GM18505 (cell line): ENCODE results near the gene TBRG1.

Source experiments
- ATAC-seq: cut with Tn5 transposase; IDR thresholded peaks from one replicate; pipeline ENCODE4 v1.9.1; 2021; ENCODE audit not compliant: unreplicated experiment
- POLR2A ChIP-seq: IDR thresholded peaks from 4 replicates; pipeline ENCODE4 v1.6.1; 2011; ENCODE audit warnings: borderline replicate concordance; ENCODE audit not compliant: insufficient read depth, insufficient read length; ENCODE audit errors: extremely low read depth

TBRG1 gene

GRCh38 chr11:124642628-124643027 lies 20.0 kb downstream of the TBRG1 start:
- no peak for ATAC-seq
- no peak for TF ChIP-seq POLR2A

GRCh38 chr11:124643042-124643604 lies 20.5 kb downstream of the TBRG1 start:
- ATAC-seq, result no peak

DNA sequence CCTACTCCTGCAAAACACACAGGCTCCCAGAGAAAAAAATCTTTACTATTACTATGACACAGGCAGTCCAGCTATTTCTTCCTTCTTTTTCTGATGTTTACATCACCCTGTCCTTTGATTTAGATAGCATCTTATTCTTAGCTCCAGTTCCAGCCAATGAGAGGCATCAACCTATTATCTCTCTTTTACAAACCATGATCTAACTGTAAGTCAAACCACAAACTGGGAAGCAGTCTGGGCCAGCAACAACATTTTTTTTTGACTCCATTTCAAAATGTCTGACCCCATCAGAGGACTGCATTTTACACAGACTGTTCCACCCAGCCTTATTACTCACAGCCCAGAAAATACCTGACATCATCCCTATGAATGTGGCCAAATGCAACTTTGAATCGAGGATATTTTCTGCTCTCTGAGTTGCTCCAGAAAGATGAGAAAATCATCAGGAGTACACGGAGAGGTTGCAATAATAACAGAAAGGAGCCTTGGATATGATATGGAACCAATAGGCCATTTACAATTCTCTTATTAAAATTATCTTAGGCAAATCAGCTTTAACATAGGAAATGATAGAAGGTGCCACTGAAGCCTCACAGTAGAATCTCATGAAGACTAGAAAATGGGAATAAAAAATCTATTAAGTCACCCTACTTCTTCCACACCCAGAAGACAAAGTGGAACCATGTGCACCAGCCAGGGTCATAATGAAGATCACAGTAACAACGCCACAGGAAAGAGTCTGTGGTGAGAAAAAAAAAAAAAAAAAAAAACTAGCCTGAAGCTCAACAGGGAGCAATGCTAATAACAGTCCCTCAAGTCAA lies 21.2 kb downstream of the TBRG1 start:
- no peak for ATAC-seq
- TF ChIP-seq POLR2A, result no peak

More at GRCh38 chr11:124643042-124643604, 20.5 kb downstream of the TBRG1 start:
- no peak for TF ChIP-seq POLR2A

DNA sequence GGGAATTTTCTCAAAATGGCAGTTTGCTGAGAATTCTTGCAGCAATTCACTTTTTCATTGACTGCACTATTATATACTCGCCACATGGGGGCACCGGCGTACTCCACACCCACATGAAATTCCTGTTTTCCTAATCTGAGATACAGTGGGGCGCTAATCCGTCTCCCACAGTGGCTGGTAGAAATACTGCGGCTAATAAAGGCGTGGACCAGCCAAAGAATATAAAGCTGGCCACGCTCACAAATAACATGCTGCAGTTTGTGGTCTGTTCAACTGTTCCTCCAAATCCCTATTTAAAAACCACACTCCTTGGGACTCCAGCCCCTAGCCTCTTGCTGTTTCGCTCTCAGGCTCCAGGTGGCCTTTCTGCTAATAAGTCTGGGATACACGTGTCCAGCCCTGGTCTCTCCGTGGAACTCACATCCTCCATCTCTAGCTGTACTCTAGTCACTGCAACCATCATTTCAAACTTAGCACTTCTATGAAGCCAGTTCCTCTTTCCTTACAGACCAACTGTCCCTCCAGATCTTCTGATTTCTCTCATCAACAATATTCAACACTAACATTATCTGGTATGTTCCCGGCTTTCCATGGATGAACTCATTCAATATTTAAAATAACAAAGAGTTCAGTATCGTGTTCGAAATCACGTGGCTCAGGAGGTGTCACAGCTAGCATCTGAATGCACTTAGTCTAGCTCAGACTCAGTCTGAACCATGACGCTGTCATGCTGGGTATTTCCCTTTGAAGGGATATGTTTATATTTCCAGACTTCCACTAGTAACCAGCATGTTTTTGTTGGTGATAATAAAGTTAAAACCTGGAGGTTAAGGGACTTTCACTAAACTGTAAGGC lies 22.0 kb downstream of the TBRG1 start:
- no peak for ATAC-seq
- no peak for TF ChIP-seq POLR2A

DNA sequence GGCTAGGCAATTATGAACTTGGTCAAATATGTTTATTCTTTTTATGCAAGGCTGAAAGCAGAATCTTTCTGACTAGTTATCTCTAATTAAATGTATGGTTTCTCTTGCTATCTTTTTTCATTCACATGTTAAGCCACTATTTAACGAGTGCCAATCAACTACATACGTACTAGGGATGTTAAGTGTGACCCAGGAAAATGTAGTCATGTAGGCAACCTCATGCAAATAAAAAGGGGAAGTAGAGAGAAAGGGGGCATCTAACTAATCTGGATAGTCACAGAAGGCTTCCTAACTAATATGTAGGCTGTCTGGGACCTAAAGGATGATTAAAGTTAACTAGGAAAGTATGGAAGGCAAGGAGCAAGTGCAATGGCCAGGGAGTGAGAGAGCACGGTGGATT lies 23.5 kb downstream of the TBRG1 start:
- ATAC-seq, result no peak

DNA sequence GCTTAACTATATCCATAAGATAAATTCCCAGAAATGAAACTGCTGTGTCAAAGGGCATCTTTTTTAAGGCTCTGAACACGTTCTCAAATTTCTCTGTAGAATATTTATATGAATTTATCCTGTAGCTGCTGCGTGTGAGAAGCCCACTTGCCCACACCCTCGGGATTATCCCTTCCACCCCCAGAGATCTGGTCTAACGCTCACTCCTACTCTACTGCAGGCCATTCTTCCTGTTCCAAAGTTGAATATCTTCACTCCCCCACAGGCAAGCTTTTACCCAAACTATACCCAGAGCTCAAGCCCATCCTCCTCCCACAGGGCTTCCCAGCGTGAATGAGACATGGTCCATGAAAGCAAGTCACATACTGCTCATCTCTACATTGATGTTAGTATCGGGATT lies 25.9 kb downstream of the TBRG1 start:
- ATAC-seq, result no peak
- TF ChIP-seq POLR2A, result no peak

More for the DNA sequence above, 23.5 kb downstream of the TBRG1 start:
- no peak for TF ChIP-seq POLR2A

- no peak for TF ChIP-seq POLR2A
- no peak for ATAC-seq
These were observed 34.3 kb downstream of the TBRG1 start for GRCh38 chr11:124656774-124657630.

GRCh38 chr11:124657904-124658303 lies 35.2 kb downstream of the TBRG1 start:
- no peak for TF ChIP-seq POLR2A

DNA sequence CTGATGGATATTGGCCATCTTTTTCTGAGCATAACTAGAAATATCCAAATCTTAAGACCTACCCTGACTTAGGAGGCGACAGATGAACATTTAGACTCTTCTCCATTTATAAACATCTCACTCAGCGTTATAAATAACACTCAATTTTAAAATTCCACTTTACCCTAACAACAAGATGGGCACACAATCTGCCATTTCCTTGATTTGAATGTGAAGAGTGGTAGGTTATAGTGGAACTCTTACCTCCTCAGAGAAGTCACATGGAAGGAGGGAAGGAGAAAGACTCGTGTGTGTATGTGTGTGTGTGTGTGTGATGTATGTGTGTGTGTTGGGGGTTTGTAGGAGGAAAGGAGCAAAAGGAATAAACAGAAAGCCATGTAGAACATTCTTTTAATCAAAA lies 35.8 kb downstream of the TBRG1 start:
- TF ChIP-seq POLR2A, result no peak
- no peak for ATAC-seq

More at GRCh38 chr11:124657904-124658303, 35.2 kb downstream of the TBRG1 start:
- ATAC-seq, result no peak

GRCh38 chr11:124658986-124659385 lies 36.3 kb downstream of the TBRG1 start:
- no peak for TF ChIP-seq POLR2A
- ATAC-seq, result no peak

- ATAC-seq, result no peak
- TF ChIP-seq POLR2A, result no peak
These were observed 38.9 kb downstream of the TBRG1 start for GRCh38 chr11:124661553-124661952.

DNA sequence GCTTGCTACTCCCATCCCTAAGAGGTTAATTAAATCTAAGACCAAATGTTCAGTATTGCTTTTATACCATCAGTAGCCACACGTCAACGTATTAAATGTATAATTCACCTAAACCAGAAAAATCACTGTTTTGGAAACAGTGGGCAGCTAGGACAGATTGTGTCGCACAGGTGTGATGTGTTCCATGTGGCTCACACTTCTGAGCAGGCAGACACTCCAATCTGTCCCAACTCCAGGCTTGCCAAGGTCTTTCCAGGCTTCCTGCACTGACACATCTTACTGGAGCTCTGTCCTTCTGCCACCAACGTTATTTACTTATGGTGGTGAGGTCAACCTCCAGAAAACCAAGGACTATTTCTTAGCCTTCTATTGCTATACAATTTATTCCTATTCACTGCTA lies 39.4 kb downstream of the TBRG1 start:
- no peak for ATAC-seq
- no peak for TF ChIP-seq POLR2A
